PFSK-1 (cell line): ENCODE results near the gene KRTAP12-3.

ENCODE experiments used
- FOXP2 ChIP-seq: optimal IDR thresholded peaks from 2 replicates; pipeline ENCODE3; 2011; ENCODE audit warnings: borderline replicate concordance, control low read depth, inconsistent platforms; ENCODE audit not compliant: insufficient read depth; ENCODE audit errors: extremely low read length, extremely low read depth
- POLR2AphosphoS5 ChIP-seq: IDR thresholded peaks from 2 replicates; pipeline ENCODE4 v1.6.1; 2012; ENCODE audit warnings: low read depth, mild to moderate bottlenecking, control low read depth, low read length, moderate library complexity
- SIN3A ChIP-seq: IDR thresholded peaks from 2 replicates; pipeline ENCODE4 v1.6.1; 2012; ENCODE audit warnings: mild to moderate bottlenecking, low read length, moderate library complexity, borderline replicate concordance; ENCODE audit not compliant: insufficient read depth
- TAF1 ChIP-seq: IDR thresholded peaks from 2 replicates; pipeline ENCODE4 v1.6.1; 2012; ENCODE audit warnings: low read length, control low read depth, borderline replicate concordance; ENCODE audit not compliant: insufficient read depth
- TF ChIP-seq, protein P1 (sequence below), 2 experiments: IDR thresholded peaks; 2 replicates each; pipeline versions ENCODE4 v1.6.1 to v1.8.0; 2011 to 2012; ENCODE audit warnings: low read depth in 2 of 2, low read length in 2 of 2, control low read depth in 1 of 2, inconsistent platforms in 1 of 2, mild to moderate bottlenecking in 1 of 2, moderate library complexity in 1 of 2; ENCODE audit not compliant: insufficient read depth in 1 of 2

Gene KRTAP12-3

DNA sequence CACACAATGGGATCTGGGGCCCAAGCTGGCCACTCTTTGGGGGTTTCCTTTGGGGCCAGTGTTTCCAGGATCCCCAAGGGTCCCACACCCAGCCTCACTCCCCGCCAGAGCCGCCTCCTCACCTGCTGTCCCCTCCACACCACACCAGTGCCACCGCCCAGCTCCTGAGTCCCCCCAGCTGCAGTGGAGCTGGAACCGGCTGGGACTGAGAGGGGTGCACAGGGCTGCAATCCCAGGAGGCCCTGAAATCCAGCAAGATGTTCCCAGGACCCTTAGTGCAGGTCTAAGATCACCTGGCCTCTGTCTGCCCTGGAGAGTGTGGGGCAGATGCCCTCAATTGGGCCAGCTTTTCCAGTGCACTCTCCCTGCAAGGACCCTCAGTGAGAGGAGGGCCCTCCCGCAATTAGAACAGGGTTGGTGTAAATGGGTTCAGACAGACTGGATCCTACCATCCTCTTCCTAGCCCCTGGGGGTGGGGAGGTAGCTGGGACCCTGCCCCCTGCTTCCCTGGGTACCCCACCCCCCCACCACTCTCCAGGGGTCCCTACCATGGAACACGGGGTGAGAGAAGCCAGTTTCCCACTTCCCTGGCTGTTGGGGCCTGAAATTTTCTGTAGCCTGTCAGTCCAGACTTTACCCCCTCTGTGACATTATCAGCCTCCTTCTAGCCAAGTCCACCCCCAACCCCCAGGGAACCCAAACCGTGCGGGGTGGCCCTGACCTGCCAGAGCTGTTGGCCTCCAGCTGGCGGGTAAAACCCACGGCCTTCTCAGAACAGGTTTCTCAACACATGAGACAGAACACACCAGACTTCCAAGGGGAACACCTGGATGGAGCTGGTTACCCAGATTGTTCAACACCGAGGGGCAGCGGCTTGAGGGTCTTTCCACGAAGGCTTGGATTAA, 46.3 kb downstream of the KRTAP12-3 start:
- TF ChIP-seq POLR2AphosphoS5, result no peak
- TF ChIP-seq TAF1, result no peak
- TF ChIP-seq FOXP2, result no peak
- TF ChIP-seq SIN3A, result no peak
- TF ChIP-seq, protein P1, sequence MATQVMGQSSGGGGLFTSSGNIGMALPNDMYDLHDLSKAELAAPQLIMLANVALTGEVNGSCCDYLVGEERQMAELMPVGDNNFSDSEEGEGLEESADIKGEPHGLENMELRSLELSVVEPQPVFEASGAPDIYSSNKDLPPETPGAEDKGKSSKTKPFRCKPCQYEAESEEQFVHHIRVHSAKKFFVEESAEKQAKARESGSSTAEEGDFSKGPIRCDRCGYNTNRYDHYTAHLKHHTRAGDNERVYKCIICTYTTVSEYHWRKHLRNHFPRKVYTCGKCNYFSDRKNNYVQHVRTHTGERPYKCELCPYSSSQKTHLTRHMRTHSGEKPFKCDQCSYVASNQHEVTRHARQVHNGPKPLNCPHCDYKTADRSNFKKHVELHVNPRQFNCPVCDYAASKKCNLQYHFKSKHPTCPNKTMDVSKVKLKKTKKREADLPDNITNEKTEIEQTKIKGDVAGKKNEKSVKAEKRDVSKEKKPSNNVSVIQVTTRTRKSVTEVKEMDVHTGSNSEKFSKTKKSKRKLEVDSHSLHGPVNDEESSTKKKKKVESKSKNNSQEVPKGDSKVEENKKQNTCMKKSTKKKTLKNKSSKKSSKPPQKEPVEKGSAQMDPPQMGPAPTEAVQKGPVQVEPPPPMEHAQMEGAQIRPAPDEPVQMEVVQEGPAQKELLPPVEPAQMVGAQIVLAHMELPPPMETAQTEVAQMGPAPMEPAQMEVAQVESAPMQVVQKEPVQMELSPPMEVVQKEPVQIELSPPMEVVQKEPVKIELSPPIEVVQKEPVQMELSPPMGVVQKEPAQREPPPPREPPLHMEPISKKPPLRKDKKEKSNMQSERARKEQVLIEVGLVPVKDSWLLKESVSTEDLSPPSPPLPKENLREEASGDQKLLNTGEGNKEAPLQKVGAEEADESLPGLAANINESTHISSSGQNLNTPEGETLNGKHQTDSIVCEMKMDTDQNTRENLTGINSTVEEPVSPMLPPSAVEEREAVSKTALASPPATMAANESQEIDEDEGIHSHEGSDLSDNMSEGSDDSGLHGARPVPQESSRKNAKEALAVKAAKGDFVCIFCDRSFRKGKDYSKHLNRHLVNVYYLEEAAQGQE (IDR thresholded peaks at IDR 0.05; ENCODE audit: insufficient read depth in 1 of 2, low read depth in 2 of 2, low read length in 2 of 2), result no peak

DNA sequence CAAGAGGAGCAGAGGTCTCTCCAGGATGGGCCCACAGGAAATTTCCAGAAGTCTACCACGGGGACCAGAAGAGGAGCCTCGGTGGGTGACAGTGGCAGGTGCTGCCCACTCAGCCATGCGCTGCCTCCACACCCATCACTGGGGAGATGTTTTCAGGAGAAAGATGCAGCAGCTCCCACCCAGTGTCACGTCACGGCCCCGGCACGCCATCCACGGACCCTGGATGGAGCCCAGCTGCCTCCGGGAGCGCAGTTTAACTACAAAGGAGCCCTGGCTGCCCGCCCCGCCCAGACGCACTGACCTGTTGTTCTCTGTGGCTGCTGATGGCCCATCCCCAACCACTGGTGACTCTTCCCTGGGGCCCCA, 46.9 kb downstream of the KRTAP12-3 start:
- no peak for TF ChIP-seq FOXP2
- no peak for TF ChIP-seq POLR2AphosphoS5
- TF ChIP-seq SIN3A, result no peak
- no peak for TF ChIP-seq TAF1
- TF ChIP-seq, protein P1 (IDR thresholded peaks at IDR 0.05; ENCODE audit: insufficient read depth in 1 of 2, low read depth in 2 of 2, low read length in 2 of 2), result no peak

DNA sequence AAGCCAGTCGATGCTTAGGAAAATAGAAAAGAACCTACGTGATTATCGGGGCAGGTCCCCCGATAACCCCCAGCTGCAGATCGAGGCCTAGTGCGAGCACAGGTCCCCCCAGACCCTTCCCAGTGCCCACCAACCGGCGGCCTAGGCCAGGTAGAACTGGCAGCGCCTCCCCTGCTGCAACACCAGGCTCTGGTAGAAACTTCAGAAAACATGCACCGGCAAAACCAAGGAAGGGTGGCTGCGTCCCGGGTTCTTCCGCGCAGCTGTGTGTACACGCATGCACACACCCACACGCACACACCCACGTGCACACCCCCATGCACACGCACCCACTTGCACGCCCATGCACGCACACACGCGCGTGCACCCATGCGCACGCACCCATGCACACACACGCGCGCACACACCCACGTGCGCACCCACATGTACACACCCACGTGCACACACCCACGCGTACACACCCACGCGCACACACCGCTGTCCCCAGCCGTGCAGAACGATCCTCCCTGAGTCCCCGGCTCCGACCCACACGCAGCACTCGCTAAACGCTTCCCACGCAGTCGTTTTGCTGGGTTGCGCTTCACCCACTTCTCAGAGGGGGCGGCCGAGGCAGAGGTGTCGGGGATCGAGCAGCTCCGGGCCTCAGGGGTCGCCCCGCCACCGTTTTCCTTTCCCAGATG, 48.4 kb downstream of the KRTAP12-3 start:
- TF ChIP-seq SIN3A (no peak), TAF1 (no peak), FOXP2 (no peak), POLR2AphosphoS5 (no peak)
- TF ChIP-seq, protein P1 (IDR thresholded peaks at IDR 0.05; ENCODE audit: insufficient read depth in 1 of 2, low read depth in 2 of 2, low read length in 2 of 2), result no peak

DNA sequence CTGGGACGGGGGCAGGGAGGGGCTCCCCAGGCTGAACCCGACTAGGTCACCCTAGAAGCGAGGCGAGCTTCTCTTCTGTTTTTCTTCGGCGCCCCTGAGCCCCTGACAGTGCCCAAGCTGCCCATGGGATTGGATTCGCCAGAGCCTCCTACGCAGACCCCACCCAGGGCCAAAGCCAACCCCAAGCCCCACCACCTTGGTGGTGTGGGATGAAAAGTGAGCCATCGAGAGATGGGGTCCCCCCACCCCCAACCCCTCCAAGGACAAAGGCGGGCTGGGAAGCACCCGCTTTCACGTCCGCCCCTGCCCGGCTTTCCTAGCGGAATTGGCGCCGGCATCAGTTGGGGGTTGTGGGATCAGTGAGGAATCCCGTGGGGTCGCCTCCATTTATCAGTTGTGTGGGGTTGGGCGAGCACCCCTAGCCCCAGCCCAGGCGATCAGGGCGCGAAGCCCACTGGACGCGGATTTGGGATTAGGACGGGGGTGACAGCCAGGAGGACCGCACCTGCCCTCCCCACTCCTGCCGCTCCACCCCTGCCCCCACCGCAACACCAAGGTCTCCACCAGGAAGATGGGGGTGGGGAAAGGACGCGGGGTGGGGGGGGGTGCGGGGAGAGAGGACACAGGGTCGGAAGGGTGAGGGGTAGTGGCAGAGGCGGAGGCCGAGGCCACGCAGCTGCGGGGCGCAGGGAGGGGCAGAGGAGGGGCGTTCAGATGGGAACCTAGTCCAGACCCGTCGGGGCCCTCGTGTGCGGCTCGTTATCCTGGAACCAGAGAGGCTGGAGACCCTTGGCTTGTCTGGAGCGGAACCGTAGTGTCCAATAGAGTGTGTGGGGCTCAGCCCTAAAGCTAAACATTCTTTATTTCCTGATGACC, 49.2 kb downstream of the KRTAP12-3 start:
- TF ChIP-seq POLR2AphosphoS5, result no peak
- TF ChIP-seq, protein P1 (IDR thresholded peaks at IDR 0.05; ENCODE audit: insufficient read depth in 1 of 2, low read depth in 2 of 2, low read length in 2 of 2), result no peak
- no peak for TF ChIP-seq SIN3A
- no peak for TF ChIP-seq TAF1
- no peak for TF ChIP-seq FOXP2
